ENCODE results near the gene SLC22A7.
"Not testable (repeated sequence)": the region's sequence is repeated elsewhere in the genome, so short reads cannot be mapped to it uniquely, and the experiment has no call there.

Gene SLC22A7

DNA sequence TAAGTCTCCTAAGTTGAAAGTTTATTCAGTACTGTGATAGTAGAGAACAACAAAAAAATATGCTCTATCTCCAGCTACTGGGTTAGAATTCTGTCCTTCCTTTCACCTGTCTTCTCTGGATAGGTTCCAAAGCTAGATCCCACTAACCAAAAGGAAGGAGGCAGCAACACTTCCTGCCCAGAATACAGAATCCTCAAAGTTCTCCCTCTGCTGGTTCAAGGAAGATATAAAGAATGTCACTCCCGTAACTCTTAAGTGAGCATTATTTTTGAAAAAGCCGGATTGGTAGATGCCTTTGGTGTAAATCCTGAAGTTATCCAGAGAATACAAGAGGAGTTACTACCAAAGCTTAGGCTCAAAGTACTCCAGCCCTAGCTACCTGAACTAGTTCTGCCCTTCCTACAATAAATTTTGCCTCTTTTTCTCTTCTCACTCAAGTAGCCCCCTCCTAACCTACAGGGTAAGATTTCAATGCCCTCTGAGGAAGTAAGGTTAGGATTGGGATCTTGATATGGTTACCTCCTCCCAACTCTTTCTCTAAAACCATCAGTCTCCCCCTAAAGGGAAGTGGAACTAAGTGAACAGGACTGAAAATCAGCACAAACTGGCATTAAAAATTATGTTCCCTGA is 36.5 kb downstream of the SLC22A7 start:
- no peak for DNase-seq (ENCODE audit: low read depth in 1 of 2, low spot score in 1 of 2)

GRCh38 chr6:43335469-43335868 is 37.4 kb downstream of the SLC22A7 start:
- DNase-seq (ENCODE audit: low read depth in 1 of 2, low spot score in 1 of 2), result no peak

DNA sequence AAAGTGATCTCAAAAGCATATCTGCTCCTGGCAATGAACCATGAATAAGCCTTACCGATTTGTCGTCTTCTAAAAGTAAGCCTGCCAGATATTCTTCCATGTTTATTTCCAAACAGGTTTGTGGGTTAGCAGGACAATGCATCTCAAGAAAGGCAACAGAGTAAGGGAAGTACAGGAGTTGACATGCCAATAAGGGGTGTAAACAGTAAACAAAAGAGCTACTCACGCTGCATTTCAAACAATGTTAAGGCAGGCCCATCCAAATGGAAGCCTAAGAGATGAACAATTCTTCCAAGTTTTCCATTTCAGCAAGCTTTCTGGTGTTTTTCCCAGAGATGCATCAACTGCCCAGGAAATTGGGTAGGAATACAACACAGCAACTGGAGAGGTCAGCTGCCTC is 38.3 kb downstream of the SLC22A7 start:
- DNase-seq (ENCODE audit: low read depth in 1 of 2, low spot score in 1 of 2), result no peak

GRCh38 chr6:43338243-43338642 is 40.2 kb downstream of the SLC22A7 start:
- DNase-seq (ENCODE audit: low read depth in 1 of 2, low spot score in 1 of 2), result no peak

- no peak for DNase-seq (ENCODE audit: low read depth in 1 of 2, low spot score in 1 of 2)
Measured at GRCh38 chr6:43339168-43339567, 41.1 kb downstream of the SLC22A7 start.

DNA sequence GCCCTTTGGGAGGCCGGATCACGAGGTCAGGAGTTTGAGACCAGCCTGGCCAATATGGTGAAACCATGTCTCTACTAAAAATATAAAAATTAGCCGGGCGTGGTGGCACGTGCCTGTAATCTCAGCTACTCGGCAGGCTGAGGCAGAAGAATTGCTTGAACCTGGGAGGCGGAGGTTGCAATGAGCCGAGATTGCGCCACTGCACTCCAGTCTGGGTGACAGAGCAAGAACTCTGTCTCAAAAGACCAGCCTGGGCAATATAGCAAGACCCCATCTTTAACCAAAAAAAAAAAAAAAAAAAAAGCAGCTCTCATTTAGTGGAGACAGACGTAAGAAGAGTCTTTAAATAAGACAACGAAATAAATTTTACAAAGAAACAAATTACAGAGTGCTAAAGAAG is 48.2 kb downstream of the SLC22A7 start:
- DNase-seq (ENCODE audit: low read depth in 1 of 2, low spot score in 1 of 2), result not testable (repeated sequence)

DNA sequence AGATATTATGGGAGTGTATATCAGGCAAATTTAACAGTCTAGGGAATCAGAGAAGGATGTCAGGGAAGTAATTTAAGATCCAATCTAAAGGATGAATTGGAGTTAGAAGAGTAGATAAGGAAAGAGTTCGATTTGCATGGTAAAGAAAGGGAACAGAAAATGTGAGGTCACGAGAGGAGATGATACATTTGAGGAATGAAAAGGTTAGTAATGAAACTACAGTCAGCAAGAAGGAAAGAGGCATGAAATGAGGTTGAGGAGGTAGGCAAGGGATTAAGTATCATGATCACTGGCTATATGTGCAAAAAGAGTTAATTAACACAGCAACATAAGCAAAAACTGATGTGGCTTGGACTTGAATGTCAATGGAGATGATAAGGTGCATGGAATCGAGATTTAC is 49.0 kb downstream of the SLC22A7 start:
- no peak for DNase-seq (ENCODE audit: low read depth in 1 of 2, low spot score in 1 of 2)

GRCh38 chr6:43347444-43347843 is 49.4 kb downstream of the SLC22A7 start:
- DNase-seq (ENCODE audit: low read depth in 1 of 2, low spot score in 1 of 2), result no peak

DNA sequence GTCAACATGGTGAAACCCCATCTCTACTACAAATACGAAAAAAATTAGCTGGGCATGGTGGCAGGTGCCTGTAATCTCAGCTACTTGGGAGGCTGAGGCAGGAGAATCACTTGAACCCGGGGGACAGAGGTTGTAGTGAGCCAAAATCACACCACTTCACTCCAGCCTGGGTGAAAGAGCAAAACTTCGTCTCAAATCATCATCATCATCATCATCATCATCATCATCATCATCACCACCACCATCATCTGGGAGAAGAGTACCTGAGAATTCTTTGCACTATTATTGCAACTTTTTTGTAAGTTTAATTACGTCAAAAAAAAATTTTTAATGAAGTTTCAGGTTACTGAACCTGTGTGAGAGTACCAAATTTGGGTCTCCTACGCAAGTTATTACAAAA is 53.9 kb downstream of the SLC22A7 start:
- not testable (repeated sequence) for DNase-seq (ENCODE audit: low read depth in 1 of 2, low spot score in 1 of 2)
